GM18909 (cell line): ENCODE measurements around the gene BLM.
"Not testable (repeated sequence)": the region's sequence is repeated elsewhere in the genome, so short reads cannot be mapped to it uniquely, and the experiment has no call there.

Experiments used
- ATAC-seq: cut with Tn5 transposase; IDR thresholded peaks from one replicate; pipeline ENCODE4 v1.9.1; 2021; ENCODE audit warnings: mild to moderate bottlenecking; ENCODE audit not compliant: unreplicated experiment, poor library complexity

BLM gene

DNA sequence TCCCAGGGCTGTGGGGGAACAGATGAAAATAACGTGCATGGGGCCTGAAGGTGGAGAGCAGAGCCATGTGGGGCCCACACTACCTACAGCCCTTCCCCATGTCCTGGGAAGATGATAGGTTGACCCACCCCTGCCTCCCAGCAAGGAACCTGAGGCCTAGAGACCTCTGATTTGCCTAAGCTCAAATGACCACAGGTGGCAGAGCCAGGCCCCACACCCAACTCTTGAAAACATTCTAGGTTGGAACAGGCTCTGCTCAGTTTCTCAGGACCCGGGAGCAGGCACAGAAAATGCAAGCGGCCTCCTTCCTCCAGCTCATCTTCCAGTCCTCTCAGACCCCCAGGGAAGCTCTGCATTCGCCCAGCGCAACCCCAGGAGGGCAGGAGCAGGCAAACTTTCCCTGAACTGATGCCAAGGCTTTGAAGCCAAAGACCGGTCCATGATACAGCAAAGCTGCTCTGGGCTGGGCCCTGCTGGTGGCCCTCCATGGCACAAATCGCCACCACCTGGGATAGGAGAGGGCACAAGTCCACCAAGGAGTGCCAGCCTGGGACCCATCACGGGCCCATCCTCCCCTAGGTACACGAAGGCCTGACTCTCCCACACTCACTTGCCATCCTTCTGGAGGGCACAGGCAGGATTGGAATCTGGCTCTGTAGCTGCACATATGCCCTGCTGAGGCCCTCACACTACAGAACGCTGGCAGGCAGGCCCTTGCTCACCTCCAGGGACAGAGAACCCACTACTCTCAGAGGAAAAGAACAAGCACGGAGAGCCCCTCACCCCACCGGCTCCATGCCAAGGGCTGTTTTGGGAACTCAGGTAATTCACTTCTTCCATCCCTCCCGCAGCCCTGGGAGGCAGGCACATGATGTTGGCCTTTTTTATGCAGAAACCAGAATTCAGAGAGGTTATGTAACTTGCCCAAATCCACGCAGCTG lies 100.2 kb downstream of the BLM start:
- no peak for ATAC-seq

DNA sequence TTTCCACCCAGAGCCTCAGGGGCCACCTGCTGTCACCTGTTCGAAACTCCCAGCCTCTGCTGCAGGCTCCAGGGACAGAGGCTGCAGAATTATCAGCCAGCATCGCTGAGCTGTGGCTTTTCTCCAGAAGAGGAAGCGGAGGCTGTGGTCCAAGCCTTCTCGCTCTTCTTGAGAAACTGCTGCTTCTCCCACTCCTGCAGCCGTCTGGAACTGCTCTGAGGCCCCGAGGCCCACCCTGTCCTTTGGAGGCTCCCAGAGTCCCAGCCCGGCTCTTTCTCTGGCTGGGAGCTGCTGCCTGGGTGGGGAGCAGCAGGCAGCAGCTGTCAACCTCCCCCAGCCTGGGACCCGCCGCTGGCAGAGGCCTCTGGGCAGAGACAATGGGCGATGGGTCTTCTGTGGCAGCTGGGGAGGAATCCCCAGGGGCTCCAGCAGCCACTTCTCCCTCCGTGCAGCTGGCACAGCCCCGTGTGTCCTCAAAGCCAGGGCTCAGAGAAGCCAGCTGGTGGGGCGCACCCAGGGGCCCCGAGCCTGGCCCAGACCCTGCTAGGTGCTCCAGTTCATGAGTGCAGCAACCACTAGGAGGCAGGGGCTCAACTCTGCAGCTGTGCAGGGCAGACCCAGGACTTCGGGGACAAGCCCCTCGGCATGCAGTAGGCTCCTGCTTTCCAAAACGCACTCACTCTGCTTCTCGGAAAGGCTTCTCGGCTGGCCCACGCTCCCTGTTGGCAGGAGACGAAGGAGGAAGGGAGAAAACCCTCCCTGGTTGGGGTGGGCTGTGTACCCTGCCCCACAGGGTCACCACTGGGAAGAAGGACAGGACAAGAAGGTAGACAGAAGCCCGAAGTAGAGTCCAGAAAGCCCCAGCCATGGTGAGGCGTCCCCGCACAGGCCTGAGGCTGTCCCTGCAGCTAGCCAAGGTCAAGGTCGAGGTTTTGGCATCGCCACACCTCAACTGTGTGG lies 101.4 kb downstream of the BLM start:
- peak; percentile 70 for ATAC-seq

DNA sequence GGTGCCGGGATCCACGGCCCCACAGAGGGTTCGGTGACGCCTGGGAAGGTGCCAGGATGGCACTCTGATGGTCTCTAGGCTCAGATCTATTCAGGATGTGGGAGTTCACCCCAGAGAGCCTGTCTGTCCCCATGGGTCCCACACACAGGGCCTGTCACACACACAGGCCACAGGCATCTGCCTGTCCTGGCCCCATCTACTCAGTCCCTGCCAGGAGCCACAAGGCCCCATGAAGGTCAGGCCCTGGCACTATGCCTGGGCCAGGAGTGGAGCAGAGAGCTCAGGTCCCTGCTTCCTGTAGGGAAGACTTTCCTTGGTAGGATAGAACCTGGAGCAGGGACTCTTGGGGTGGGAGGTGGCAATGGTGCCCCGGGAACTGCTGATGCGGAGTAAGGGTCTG lies 102.2 kb downstream of the BLM start:
- ATAC-seq: no peak

DNA sequence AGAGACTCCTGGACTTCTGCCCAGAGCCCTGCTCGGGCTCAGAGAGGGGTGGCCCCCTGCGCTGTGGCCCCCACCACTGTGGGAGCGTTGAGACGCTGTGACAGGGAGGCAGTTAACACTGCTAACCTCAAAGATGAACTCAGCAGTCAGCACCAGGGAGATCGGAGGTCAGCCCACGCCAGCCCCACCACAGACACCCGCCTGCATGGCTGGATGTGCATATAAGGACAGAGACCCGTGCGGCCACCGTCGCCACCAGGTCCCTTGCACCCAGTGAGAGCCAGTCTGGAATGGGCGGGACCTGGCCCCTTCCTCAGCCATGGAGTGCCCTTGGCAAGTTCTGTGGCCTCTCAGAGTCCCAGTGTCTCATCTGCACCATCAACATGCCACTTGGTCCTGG lies 102.7 kb downstream of the BLM start:
- ATAC-seq: no peak

DNA sequence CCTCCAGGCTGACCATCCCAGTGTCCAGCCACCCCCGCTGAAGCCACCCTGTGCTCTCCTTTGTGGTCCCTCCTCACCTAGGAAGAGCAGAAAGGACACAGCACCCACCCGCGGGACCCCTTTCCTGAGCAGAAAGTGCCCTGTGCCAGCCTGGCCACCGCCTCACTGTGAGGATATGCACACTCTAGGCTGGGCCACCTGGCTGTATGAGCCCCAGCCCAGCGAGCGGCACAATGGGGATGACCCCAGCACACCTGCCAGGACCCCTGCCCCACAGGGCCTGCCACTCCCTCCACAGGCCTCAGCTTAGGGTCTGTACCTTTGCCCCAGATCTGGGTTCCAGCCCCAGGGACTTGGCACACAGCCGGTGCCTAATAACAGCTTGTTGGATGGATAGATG lies 103.3 kb downstream of the BLM start:
- ATAC-seq: no peak

DNA sequence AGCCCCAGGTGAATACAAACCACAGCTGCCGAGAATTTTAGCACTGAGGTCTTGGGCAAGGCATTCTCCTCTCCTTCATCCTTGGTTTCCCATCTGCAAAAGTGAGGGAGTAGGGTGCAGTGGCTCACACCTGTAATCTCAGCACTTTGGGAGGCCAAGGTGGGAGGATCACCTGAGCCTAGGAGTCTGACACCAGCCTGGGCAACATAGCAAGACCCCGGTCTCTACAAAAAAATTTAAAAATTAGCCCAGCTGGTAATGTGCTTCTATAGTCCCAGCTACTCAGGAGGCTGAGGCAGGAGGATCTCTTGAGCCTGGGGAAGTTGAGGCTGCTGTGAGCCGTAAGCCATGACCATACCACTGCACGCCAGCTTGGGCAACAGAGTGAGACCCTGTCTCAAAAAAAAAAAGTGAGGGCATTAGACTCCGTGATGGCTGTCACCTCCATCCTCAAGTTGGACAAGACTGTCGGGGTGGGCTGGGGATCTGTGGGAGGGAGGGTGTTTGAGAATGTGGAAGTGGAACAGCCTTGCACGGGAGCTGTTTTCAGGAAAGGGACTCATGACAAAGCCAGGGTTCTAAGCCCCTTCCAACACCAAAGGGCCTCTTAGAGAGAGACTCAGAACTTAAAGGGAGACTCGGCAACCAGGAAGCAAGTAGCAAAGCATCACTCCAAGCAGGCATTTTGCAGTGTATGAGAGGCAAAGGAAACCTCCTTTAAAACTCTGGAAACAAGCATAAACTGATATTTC lies 105.2 kb downstream of the BLM start:
- ATAC-seq: no peak

DNA sequence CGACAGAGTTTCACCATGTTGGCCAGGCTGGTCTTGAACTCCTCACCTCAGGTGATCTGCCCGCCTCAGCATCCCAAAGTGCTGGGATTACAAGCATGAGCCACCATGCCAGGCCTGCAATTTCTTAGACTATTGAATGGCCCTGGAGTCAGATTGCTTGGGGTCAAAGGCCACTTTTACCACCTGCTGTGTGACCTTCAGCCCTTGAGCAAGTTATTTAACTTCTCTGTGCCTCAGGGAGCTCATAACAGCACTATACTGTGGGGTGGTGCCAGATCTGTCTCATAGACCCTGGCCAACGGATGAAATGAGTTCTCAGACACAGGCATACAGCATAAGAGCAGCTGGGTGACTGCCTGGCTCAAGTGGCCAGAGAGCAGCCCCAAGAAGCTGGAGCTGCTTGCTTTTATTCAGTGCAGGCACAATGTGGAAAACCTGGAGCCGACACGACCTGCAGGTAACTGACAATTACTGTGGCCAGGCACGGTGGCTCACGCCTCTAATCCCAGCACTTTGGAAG lies 106.4 kb downstream of the BLM start:
- ATAC-seq: no peak

DNA sequence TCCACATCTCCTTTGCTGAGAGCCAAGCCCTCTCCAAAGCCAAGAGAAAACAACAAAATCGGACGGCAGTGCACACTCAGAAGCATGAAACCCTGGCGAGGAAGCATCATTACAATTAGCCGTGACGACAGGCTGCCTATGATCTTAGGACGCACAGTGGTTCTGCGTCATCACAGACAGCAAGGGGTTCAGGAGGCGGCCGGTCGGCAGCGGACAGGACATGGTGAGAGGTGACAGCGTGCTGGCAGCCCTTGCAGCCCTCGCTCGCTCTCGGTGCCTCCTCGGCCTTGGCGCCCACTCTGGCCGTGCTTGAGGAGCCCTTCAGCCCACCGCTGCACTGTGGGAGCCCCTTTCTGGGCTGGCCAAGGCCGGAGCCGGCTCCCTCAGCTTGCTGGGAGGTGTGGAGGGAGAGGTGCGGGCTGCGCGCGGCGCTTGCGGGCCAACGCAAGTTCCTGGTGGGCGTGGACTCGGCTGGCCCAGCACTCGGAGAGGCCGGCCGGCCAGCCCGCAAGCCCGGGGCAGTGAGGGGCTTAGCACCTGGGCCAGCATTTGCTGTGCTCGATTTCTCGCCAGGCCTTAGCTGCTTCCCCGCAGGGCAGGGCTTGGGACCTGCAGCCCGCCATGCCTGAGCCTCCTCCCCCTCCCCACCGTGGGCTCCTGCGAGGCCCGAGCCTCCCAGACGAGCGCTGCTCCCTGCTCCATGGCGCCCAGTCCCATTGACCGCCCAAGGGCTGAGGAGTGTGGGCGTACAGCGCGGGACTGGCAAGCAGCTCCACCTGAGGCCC lies 108.2 kb downstream of the BLM start:
- ATAC-seq: not testable (repeated sequence)

DNA sequence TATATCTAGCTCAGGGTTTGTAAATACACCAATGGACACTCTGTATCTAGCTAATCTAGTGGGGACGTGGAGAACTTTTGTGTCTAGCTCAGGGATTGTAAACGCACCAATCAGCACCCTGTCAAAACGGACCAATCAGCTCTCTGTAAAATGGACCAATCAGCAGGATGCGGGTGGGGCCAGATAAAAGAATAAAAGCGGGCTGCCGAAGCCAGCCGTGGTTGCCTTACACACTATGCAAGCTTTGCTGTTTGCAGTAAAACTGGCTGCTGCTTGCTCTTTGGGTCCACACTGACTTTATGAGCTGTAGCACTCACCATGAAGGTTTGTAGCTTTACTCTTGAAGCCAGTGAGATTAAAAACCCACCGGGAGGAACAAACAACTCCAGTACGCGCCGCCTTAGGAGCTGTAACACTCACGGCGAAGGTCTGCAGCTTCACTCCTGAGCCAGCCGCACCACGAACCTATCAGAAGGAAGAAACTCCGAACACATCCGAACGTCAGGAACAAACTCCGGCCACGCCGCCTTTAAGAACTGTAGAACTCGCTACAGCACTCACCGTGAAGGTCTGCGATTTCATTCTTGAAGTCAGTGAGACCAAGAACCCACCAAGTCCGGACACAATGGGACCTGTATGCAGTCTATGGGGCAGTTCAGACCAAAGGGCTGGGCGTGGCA lies 109.2 kb downstream of the BLM start:
- not testable (repeated sequence) for ATAC-seq

DNA sequence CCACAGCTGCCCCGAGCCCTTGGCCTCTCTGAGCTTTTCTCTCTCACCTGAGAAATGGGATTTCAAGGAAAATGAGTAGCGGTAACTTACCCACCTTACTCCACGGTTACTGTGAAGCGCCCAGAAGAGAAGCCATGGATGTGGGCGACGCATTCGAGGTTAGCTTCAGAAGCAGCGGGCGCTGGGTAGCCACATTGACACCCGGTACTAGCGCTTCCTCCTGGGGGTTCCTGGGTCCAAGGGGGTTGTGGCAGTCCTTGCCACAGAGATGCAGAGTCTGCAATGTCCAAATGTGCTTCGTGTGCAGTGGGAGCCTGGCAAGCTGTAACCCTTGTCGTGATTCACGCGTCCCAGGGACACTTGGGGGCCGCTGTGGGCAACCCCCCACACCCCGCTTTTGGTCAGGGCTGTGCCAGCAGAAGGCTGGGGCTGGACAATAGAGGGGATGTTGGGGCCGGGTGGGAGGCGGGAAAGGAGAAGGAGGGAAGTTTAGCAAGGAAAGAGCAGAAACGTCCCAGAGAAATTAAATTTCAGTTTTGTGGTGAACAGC lies 109.8 kb downstream of the BLM start:
- ATAC-seq: no peak

DNA sequence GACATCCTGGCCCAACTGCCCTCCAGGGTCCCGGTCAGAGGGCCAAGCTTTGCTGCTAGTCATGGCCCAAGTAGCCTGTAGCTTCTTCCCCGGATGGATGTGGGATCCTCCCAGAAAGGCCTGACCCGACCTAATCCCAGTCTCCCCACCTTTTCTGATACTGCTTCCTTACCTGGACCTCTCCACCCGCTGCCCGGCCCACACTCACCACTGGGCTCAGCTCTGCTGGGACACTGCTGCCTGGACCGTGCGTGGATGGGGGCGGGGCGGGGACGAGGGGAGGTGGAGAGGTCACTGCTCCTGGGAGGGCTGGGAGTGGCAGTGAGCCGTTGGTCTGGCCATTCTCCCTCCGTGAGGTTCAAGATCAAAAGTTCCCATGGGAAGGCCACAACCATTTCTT lies 111.0 kb downstream of the BLM start:
- ATAC-seq: no peak

DNA sequence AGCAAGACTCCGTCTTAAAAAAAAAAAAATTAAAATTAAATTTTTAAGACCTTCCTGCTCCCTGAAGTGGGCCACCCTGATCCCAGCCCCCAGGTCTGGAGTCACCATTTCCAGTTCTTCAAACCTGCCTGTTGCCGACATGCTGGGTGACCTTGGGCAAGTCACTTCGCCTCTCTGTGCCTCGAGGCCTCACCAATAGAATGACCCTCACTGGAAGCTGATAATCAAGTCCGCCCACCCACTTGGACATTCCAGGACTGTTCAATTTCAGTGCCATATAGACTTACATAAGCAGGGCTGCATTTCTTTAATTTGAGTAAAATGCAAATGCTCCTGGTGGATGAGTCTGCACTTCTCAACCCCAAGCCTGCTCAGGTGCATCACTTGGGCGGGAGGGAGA lies 112.0 kb downstream of the BLM start:
- ATAC-seq: no peak

DNA sequence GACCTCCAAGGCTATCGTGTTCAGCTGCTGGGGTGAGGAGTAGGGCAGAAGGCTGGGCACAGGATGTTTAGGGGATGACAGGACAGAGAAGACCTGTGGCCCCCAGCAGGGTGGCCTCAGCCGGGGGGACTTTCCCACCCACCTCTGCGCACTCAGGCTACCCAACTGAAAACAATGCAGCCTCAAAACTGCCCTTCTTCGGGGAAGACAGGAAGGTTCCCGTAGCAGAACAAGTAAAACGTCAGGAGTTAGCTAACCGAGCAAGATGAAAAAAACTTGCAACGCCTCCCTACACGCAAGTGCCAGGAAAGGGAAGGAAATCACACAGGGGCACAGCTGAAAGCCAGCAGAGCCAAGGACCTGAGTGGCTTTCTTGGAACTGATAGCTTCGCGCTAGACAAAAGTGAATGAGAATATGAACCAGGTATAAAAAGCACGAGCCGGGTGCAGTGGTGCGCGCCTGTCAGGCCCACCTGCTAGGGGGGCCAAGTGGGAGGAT lies 112.8 kb downstream of the BLM start:
- ATAC-seq: no peak

DNA sequence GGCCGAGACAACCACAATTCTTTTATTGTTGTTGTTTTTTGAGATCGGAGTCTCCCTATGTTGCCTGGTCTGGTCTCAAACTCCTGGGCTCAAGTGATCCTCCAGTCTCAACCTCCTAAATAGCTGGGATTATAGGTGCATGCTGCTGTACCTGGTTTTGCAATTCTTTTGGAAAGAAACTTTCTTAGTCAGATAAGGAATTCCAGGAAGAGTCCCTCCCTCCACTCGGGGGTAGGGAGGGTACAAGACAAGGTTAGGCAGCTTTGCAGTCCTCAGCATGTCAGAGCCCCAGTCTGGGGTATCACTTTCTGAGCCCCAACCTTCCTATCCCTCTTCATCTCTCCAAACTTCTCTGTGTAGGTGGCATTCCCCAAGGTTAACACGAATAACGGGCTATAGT lies 117.5 kb downstream of the BLM start:
- ATAC-seq: no peak

DNA sequence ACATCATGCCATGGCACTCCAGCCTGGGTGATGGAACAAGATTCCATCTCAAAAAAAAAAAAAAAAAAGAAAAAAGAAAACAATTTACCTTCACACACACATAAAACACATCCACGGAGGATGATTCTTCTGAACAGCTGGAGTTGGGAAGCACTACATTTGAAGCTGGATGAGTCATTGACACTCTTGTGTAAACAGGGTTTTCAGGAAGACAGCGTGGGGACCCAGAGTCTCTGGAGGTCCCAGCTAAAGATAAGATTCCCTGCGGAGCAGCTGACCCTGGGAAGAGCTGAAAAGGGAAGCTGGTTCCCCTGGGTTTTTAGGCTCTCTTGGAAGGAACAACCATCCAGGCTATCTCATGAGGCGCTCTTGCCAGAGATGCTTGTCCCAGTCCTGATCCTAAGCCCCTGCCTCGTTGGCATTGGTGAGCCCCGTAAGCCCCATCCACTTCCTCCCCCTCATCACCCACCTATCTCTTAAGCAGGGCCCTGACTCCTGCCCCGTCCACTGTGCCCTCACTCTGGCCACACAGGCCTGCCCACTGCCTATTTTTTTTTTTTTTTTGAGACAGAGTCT lies 119.2 kb downstream of the BLM start:
- ATAC-seq: no peak

DNA sequence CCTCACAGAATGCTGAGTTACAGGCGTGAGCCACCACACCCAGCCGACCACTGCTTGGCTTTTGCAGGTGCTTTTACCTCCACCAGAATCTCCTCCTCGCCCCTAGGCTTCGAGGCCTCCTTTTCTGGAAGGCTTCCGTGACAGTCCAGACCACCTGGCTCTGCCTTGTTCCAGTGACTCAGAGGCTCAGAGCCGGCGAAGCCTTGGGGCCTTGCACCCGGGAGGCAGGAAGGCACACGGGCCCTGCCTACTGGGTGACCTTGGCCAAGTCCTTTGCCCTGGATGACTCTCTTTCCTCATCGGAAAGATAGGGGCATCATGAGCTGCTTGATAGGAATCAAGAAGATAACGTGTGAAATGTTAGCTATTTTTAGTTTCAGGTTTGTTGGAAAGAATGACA lies 119.9 kb downstream of the BLM start:
- ATAC-seq: no peak

DNA sequence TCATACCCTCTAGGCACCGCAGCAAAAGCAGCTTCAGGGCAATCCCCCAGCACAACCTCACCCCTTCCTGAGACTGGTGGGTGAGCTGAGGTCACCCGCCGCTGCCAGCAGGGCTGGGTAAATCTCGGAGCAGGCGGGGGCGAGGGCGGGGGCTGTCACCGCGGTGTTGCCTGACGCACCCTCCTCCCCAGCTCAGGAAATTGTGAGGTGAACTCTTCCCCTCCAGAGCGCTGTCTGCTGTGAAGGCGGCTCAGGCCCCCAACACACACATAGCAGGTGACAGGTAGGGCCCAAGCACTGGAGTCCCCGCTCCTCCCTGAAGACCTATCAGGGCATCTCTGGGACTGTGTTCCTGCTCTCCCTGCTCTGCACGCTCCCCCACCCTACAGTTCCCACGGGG lies 121.0 kb downstream of the BLM start:
- ATAC-seq: peak; percentile 52

DNA sequence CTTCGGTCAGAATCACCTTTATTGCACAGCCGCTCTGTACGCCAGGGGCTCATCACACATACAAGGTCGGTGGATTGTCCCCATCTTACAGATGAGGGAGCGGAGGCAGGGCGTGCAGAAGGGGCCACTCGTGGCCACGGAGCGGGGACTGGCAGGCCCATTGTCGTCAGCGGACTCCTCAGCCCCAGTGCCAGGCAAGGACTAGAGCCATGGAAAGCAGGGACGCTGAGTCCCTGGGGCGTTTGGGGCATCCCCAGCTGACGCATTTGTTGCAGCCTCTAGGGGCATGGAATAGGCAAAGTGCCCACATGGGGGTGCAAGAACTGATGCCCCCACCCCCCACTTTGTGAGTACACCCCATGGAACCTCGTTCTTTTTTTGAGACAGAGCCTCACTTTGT lies 121.4 kb downstream of the BLM start:
- no peak for ATAC-seq
